GM12874 (cell line): ENCODE measurements around the gene IFIT3.

Experiments
- TF ChIP-seq, protein P1 (sequence below): IDR thresholded peaks from 2 replicates; pipeline ENCODE4 v1.5.1; 2011; ENCODE audit warnings: low read depth, mild to moderate bottlenecking, control low read depth, low read length, moderate library complexity; ENCODE audit not compliant: insufficient read depth

IFIT3 gene

DNA sequence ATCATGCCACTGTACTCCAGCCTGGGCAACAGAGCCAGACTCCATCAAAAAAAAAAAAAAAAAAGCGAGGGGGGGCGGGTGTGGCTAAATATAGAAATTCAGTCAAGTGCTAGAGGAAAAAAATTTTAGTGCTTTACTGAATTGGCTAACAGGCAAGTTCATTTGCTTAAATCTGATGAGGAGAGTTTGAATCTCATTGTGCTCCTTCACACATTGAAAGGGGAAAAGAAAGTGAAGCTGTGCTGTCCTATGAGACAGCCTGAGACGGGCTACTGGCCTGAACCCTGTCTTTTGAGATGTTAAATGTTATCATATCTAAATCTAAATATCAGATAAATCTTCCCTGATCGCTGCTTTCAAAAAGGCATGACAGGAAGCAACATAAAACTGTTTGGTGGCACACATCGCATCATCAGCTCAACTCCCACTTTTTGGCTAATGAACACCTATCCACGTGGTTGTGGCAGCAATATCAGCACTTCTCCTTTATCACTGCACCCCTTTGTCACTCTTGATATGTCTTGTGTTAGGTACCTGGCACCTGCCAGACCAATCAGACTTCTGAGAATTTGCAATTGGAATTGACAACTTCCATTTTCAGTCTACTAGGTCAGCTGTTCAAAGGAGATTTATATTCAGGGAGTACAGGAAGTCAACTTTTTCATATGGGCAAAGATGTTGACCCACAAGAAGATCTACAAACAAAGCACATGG is 36.1 kb downstream of the IFIT3 start:
- TF ChIP-seq, protein P1, sequence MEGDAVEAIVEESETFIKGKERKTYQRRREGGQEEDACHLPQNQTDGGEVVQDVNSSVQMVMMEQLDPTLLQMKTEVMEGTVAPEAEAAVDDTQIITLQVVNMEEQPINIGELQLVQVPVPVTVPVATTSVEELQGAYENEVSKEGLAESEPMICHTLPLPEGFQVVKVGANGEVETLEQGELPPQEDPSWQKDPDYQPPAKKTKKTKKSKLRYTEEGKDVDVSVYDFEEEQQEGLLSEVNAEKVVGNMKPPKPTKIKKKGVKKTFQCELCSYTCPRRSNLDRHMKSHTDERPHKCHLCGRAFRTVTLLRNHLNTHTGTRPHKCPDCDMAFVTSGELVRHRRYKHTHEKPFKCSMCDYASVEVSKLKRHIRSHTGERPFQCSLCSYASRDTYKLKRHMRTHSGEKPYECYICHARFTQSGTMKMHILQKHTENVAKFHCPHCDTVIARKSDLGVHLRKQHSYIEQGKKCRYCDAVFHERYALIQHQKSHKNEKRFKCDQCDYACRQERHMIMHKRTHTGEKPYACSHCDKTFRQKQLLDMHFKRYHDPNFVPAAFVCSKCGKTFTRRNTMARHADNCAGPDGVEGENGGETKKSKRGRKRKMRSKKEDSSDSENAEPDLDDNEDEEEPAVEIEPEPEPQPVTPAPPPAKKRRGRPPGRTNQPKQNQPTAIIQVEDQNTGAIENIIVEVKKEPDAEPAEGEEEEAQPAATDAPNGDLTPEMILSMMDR, result no peak

DNA sequence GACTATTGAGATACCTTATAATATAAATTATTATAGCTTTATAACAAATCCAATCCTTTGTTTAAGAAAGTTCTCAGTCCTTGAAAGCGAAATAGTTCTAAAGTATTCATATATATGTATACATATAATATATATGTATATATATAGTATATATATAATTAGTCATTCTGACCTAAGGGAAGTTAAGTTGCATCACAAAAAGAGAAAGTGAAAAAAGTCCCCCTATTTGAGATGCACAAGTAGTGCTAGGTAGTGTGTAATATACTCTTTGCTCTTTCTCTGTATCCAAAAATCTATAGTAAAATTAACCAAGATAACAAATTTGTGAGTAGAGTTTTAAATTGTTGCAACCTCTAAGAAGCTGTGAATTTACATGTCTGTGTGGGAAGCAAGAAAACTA is 36.7 kb downstream of the IFIT3 start:
- TF ChIP-seq, protein P1, result no peak

DNA sequence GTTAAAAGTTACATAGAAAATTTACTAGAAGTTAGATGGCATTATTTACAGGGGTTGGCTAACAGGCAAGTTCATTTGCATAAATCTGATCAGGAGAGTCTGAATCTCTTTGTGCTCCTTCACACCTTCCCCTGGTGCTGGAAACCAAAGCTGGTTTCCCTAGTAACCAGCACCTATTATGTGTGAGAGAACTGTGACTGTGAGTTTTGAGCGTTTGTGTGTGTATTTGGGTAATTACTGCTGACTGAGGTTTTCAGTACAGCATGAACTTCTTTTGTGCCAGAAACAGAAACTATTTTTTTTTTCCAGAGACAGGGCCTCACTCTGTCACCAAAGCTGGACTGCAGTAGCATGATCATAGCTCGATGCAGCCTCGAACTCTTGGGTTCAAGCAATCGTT is 39.7 kb downstream of the IFIT3 start:
- TF ChIP-seq, protein P1, result no peak

DNA sequence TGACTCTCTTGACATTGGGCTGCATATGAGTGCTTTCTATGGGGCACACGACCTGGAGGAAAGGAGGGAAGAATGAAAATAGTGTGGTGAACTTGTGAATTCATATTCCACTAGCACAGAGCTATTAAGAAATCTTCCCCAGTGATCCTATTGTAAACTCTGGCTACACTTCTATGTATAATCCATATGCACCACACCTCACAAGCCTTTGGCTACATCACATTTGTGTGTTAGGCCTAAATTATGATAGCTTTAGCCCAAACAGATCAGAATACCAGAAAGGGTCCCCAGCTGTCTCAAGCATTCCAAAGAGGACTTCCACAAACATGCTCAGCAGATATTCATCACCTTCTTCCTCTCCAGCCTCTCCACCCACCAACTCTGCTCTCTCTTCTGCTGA is 40.3 kb downstream of the IFIT3 start:
- TF ChIP-seq, protein P1, result no peak

DNA sequence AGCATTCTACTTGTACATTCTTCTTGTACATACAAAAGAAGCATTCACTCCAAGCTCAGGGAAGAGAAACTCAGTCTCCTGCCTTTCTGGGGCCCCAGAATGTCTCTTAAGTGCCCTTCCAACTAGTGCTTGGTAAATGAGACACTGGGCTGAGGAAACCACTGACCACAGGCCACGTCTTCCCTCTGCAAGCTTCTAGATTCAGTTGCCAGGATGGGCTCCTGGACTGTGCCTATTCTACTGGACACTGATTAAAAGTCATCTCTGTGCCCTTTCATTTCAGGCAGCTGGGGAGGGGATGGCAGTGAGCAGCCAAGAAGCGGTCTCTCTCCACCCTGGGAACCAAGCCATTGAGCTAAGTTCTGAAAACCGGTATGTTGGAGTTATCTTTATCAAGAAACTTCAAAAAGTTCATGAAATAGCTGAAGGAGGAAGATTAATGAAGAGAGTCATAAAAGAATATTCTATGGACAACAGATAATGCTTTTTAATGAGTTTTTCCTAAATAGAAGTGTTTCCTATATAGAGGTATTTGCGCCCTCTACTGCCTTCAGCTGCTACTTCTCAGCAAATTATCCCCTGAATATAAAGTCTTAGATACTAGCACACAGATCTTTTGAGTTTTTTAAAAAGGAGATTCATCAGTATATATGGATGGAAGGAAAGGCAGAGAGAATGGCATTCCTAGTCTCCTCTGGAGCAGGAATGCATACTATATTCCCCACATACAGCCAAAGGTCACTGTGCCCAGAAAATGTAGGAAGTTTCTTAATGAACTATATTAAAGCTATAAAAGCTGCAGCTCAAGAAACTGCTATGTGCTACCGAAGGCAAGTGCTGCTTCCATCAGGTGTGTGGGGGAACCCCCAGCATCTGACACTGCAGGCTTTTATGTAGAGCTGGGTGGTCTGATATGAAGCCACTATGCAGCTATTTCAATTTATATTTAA is 41.6 kb downstream of the IFIT3 start:
- TF ChIP-seq, protein P1, result peak; percentile 52; the same call in 1 of the 2 replicates

DNA sequence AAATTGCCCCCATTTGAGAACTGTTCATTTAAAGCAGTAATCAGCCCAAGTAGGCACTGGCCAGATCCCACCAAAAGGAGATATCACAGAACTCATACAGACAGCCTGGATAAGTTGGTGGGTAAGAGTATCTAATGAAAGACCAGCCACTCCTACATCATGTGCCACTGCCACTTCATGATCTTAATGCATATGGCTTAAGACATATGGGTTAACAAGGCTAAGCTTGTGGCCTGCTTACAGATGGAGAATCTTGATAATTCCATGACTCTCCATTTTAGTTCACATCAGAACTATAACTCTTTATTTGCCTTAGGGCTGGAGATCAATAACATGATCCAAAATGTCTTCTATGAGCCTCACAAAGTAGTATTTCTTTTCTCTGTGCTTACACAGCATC is 43.3 kb downstream of the IFIT3 start:
- TF ChIP-seq, protein P1, result no peak

DNA sequence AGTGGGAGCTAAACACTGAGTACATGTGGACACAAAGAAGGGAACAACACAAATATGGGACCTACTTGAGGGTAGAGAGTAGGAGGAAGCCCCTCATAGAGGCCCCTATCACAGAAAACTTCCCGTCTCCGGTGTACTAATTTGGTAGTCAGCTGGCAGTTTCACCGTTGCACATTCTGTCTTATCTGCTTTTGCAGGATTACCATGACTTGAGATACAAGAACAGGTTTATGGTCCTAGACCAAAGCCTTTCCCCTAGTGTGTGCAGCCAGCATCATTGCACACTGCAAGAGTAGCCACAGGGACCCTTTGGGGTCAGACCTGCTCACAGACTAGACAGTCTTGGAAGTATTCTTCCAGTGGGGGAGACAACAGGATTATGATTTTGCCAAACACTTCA is 44.2 kb downstream of the IFIT3 start:
- TF ChIP-seq, protein P1, result no peak
